Head of caudate nucleus (tissue), 42 donors: ENCODE measurements around the gene NIPAL1.

ENCODE experiments used
- DNase-seq, 42 donors: peaks; one replicate each; pipeline versions ENCODE4 v3.0.0 to v3.0.0-alpha.2; 2020 to 2021; ENCODE audit warnings: mixed read lengths in 7 of 42
- intact Hi-C: fragments of 100-400 bp; cut with DNase I; formaldehyde crosslinking; loops from one replicate; pipeline ENCODE4 v1.15.0; 2022

The NIPAL1 gene

GRCh38 chr4:48022192-48022799 lies 5.7 kb downstream of the NIPAL1 start:
- intact Hi-C loops = no loop called here
- no peak for DNase-seq

GRCh38 chr4:48024522-48024921 lies 8.0 kb downstream of the NIPAL1 start:
- intact Hi-C loops = no loop called here

GRCh38 chr4:48025005-48025404 lies 8.4 kb downstream of the NIPAL1 start:
- DNase-seq = no peak
- intact Hi-C loops = no loop called here

More at GRCh38 chr4:48024522-48024921, 8.0 kb downstream of the NIPAL1 start:
- DNase-seq = no peak

GRCh38 chr4:48027653-48028052 lies 11.1 kb downstream of the NIPAL1 start:
- intact Hi-C loops = no loop called here
- DNase-seq = no peak

GRCh38 chr4:48028696-48029095 lies 12.1 kb downstream of the NIPAL1 start:
- intact Hi-C loops = no loop called here
- DNase-seq = no peak

GRCh38 chr4:48030470-48030869 lies 13.9 kb downstream of the NIPAL1 start:
- no peak for DNase-seq
- intact Hi-C loops = no loop called here

GRCh38 chr4:48031802-48032525 lies 15.4 kb downstream of the NIPAL1 start:
- DNase-seq = no peak
- intact Hi-C loops = no loop called here

- DNase-seq = no peak
- intact Hi-C loops = no loop called here
Measured at GRCh38 chr4:48032721-48033120, 16.1 kb downstream of the NIPAL1 start.

GRCh38 chr4:48033412-48033811 lies 16.8 kb downstream of the NIPAL1 start:
- DNase-seq = no peak
- intact Hi-C loops = no loop called here

GRCh38 chr4:48033825-48034413 lies 17.3 kb downstream of the NIPAL1 start:
- intact Hi-C loops = no loop called here
- DNase-seq = peak in 1 of 42 donors; percentile 47

GRCh38 chr4:48035952-48036351 lies 19.4 kb downstream of the NIPAL1 start:
- DNase-seq = no peak
- intact Hi-C loops = no loop called here

GRCh38 chr4:48037117-48037462 lies 20.5 kb downstream of the NIPAL1 start:
- intact Hi-C loops = no loop called here
- no peak for DNase-seq

GRCh38 chr4:48038666-48039065 lies 22.1 kb downstream of the NIPAL1 start:
- intact Hi-C loops = no loop called here
- DNase-seq = no peak

- no peak for DNase-seq
- intact Hi-C loops = no loop called here
Measured at GRCh38 chr4:48039561-48039960, 23.0 kb downstream of the NIPAL1 start.

GRCh38 chr4:48041535-48042137 lies 25.1 kb downstream of the NIPAL1 start:
- intact Hi-C loops = no loop called here
- no peak for DNase-seq

GRCh38 chr4:48042979-48043461 lies 26.4 kb downstream of the NIPAL1 start:
- intact Hi-C loops = no loop called here
- DNase-seq = no peak

GRCh38 chr4:48043504-48043903 lies 26.9 kb downstream of the NIPAL1 start:
- no peak for DNase-seq
- intact Hi-C loops = no loop called here

GRCh38 chr4:48044298-48044697 lies 27.7 kb downstream of the NIPAL1 start:
- intact Hi-C loops = no loop called here
- no peak for DNase-seq

- intact Hi-C loops = no loop called here
- no peak for DNase-seq
Measured at GRCh38 chr4:48046059-48046458, 29.5 kb downstream of the NIPAL1 start.

- DNase-seq = peak in 1 of 42 donors; percentile 2
- intact Hi-C loops = no loop called here
Measured at GRCh38 chr4:48047421-48047844, 30.9 kb downstream of the NIPAL1 start.
